ENCODE data around the gene PRKCA.
"Not testable (repeated sequence)": the region's sequence is repeated elsewhere in the genome, so short reads cannot be mapped to it uniquely, and the experiment has no call there.

Gene PRKCA

DNA sequence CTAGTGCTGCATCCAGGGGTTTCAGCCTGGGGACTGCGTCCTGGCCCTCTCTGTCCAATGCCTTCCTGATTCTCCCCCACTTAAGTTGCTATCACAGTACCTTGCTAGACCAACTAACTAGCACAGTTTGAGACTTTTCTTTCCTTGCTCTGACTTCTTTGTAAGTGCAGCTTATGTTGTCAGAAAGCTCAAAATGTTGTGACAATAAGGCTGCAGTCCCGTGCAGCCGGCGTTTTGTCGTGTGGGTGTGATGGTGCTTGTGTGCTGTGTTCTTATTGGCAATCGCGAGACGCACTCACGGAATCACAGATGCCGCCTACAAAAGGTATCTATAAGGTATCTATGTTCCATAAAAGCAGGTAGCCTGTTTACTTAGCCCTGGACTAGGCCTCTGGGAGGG is 132.8 kb downstream of the PRKCA start:
- DNase-seq (ENCODE audit: low read depth, low spot score): no peak

DNA sequence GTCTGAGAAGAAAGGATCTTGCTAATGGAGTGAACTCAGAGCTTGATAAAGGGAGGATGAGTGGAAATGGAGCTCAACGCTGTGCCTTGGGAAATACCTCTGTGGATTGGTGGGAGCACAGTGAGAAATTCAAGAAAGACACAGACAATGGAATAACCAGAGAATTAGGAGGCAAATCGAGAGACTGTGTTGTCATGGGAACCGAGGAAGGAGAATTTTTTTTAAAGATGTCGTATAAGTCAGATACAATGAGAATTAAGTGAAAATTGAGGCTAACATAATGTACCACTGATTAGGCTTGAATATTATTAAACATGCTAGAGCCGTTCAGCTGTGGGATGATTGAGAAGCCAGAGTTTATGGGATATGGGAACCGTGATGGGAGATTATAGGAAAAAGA is 134.2 kb downstream of the PRKCA start:
- DNase-seq (ENCODE audit: low read depth, low spot score): no peak

DNA sequence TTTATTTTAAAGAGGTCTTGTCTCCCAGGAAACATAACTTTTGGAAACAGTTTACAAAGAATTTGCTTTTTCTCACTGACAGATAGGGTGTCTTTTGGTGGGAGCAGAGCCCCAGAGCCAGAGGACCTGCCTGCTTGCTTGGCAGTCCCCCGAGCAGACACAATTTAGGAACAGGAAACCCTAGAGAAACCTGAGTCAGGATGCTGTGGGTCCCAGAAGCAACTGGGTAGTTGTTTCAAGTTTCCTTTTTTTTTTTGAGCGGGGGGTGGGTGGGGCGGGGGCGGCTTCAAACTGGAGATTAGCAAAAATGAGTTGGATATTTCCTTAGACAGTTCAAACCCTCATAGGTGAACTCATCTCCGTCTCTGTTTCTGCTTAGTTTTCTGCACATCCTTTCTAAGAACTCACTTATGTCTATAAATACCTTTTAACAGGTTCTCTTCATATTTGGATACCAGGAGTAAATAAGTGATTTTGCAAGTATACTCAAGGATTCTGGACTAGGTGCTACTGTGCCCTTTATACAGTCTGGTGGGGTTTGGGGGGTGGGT is 135.1 kb downstream of the PRKCA start:
- no peak for DNase-seq (ENCODE audit: low read depth, low spot score)

DNA sequence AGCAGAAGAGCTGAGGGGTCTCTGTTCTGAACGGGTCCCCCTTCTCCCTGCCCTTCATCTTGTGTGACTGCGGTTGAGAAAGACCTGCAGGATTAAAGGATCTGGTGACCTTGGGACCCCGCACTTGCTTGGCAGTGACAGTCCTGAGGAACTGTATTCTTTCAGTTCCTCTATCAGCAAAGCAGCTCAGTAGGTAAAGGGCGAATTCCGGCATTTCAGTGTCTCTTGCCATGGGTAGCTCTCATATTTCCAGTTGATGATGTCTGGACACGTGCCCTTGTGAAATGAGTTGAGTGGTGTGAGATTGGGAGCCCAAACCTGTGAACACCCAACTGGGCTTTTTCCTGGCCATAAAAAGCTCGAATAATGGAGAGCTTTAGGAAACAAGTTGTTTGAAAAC is 135.7 kb downstream of the PRKCA start:
- no peak for DNase-seq (ENCODE audit: low read depth, low spot score)

DNA sequence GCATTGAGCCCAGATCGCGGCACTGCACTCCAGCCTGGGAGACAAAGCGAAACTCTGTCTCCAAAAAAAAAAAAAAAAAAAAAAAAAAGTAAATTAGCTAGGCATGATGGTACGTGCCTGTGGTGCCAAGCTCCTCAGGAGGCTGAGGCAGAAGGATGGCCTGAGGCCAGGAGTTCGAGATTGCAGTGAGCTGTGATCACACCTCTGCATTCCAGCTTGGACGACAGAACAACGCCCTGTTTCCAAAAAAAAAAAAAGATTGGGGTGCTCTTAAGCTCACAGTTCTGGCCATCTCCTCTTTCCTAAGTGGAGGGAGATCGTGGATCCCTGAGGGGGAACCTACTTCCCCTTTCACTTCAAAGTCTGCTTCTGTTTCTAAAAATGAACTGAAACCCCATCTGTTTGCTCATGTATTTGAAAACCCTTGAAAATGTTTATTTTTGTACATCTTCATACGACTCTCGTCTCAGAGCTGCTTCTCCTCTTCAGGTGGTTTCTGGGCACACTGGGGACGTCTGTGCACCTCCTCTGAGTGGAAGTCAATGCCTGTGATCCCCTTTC is 138.8 kb downstream of the PRKCA start:
- DNase-seq (ENCODE audit: low read depth, low spot score): no peak

DNA sequence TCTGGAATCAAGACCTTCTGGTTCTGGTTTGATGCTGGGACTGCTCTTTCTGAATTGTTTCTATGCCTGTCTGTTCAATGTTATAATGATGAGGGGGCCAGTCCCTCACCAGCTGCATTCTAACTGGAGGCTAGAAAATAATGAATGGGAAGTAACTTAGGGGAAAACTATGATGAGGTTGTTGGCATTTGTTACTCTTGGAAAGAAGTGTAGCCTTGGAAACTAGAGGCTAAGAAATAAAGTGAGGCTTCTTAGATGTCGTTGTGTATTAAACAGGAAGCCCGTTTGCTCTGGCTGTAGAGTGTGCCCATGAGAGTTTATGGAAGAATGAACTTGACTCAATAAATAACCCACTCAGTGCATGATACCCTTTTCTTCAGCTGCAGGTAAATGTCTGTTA is 140.8 kb downstream of the PRKCA start:
- no peak for DNase-seq (ENCODE audit: low read depth, low spot score)

DNA sequence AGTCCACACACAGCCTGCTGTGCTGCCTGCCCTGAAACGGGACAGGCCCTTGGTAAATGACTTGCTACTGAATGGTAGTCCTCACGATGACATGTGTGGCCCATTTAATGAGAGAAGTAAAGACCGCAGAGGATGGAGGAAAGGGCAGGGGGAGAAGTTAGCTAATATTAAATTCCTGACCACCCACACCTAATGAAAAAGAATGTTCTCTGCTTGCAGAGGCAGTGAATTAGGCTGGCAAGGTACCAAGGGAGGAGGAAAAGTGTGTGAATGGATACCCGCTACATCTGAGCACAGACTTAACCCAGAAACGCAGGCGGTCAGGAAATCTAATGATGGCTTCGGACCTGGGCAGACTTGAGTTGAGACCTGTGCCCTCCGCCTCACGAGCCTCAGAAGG is 141.2 kb downstream of the PRKCA start:
- DNase-seq (ENCODE audit: low read depth, low spot score): no peak

DNA sequence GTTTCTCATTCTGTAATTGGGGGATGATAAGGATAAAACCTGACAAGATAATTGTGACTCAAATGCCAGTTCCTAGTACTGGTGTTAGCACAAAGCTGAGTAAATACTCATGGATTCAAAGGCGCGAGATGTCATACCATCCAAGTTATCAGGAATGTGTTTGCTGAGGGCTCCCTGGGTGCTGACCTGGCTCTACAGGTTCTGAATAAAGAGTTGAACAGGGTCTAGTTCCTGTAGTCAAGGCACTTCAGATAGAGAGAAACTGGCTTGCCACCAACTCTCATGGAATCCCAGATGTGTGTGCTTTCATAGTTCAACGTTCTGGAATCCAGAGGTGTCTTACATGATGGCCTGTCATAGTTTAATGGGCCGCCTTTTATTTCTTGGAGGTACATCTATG is 141.6 kb downstream of the PRKCA start:
- DNase-seq (ENCODE audit: low read depth, low spot score): no peak

DNA sequence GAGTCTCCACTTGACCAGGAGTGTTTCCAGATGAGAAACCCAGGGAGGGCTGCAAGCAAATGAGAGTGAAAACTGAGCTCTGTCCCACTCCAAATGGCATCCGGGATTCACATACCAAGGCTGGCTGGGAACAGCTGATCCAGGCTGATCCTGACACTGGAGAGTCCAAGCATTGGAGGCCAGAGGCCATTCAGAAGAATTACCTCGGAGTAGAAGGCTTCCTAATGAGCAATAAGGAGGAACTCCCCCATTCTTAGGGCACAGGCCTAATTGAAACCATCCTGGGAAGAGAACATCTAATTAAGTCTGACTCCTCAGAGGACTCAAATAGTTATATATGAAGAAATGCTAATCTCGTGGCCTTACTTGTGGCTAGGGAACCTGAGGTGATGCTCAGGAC is 142.8 kb downstream of the PRKCA start:
- no peak for DNase-seq (ENCODE audit: low read depth, low spot score)

DNA sequence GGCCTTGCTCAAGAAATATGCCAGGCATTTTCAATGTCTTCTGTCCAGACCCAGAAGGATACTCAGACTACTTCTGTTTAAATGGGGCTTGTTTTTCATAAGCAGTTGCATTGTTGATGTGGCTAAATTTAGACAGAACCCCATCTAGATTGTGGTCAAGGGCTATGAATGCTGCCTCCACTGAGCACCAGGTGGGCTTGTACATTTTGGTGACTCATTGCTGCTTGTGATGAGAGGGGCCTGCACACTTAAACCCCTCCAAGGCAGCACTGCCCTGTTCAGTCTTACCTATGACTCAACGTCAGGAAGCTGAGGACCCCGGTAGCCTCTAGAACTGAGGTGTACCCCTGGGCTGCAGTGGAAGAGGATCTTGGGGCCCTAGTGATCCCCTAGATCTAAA is 144.0 kb downstream of the PRKCA start:
- no peak for DNase-seq (ENCODE audit: low read depth, low spot score)

DNA sequence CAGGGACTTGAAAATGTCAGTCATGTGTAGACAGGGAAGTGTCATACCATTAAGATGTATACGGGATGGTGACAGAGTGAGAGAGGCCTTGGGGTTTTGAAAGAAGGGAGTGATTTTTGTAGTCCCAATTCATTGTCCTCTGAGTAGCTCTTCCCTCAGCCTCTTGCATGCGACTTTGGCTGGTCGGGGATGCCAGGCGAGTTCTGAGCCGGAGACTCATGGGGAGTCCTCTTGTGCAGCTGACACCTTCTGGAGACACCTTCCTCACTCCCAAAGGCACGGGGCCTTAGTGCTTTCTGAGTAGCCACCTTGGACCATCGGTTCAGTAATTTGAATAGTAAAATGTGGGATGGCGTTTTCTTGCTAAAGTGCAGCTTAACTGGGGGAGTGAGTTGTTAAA is 144.7 kb downstream of the PRKCA start:
- no peak for DNase-seq (ENCODE audit: low read depth, low spot score)

DNA sequence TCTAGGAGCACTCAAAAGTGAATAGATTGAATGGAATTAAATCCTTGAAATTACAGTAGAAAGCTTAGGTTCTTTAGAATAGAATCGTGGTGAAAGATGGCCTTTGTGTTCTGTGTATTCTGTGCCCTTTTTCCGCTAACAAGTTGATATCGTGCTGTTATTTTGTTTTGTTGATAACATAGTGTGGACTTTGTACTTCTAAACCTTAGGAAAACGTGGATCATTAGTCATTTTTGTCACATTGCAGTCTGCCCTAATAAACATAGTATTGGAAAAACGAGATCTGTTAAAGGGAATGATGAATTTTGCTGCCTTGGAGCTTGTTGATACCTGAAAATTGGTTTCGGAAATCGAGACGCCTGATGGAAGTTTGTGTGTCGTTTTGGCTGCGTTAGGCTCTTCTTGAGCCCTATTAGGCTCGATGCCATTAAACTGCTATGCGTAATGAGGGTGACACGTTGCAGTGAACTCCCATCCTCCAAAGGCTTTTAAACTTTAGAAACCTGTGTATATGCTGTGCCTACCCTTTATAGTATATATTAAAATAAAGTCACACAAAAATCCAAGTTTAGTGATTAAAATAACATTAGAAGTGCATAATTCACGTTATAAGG is 145.7 kb downstream of the PRKCA start:
- no peak for DNase-seq (ENCODE audit: low read depth, low spot score)

DNA sequence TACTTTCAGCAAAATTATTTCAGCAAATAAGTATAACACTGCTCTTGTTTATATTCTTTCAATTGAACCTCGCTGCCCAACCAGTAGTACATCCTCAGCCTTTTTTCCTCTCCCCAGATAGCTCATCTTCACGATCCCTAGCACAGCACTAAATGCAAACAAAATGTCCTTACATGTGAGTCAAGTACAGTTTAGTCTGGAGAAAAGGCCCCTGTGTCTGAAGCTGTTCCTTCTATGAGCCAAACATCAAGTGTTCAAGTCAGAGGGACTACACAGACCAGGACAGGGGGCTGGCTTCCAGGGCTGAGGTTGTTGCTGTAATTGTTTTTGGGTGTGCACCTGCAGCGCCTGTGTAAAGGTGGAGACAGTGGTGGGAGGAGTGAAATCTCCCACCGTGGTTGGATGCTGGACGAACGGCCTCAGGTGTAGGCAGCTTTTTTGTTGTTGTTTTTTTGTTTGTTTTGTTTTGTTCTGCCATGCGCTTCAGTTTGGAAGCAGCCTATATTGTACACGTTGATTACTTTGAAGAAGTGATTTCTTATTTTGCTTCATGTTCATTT is 147.1 kb downstream of the PRKCA start:
- DNase-seq (ENCODE audit: low read depth, low spot score): no peak

DNA sequence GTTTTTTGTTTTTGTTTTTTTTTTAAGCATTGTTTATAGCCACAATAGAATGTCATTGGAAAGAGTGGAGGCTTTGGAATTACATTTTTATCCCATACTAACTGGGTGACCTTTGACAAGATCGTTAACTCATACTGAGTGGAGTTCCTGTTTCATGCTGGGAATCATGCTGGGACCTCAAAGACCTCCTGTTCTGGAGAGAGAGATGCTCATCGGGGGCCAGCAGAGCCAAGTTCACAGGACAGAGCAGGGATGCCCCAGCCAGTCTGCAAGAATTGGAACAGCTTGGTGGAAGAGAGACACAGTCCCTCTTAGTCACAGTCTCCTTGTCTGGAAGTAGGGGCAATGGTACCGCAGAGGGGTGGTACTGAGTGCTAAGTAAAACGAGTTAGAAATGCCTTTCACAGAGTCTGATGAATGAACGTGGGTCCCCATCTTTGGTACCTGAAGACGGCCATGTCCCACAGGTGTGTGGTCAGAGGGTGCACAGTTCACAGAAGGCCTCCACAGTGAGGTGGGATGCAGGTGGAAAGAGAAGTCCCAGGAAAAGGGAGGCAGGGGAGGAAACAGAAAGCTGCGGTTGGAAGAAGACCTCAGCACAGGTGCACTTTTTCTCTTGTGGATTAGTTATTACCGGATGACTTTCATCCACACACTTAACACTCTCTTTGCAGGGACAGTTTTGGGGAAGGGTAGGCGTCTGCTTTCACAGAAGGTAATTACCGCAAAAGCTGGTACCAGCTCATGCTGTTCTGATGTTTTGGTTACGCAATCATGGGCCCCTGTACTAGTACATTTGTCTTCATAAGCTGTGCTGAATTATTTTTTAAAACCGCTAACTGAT is 147.8 kb downstream of the PRKCA start:
- no peak for DNase-seq (ENCODE audit: low read depth, low spot score)

DNA sequence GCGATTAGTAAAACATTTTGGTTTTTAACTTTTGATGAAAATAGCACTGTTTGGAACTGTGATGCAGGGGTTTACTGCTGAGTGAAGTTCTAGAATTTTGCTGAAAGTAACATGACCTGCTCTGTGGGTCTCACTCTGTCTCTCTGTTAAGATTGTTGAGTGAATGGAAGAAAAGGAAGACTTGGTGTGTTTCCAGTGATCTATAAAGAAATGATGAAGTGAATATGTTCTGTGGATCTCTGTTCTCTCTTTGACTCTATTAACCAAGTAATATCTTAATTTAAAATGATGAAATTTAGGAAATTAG is 148.4 kb downstream of the PRKCA start:
- DNase-seq (ENCODE audit: low read depth, low spot score): no peak

DNA sequence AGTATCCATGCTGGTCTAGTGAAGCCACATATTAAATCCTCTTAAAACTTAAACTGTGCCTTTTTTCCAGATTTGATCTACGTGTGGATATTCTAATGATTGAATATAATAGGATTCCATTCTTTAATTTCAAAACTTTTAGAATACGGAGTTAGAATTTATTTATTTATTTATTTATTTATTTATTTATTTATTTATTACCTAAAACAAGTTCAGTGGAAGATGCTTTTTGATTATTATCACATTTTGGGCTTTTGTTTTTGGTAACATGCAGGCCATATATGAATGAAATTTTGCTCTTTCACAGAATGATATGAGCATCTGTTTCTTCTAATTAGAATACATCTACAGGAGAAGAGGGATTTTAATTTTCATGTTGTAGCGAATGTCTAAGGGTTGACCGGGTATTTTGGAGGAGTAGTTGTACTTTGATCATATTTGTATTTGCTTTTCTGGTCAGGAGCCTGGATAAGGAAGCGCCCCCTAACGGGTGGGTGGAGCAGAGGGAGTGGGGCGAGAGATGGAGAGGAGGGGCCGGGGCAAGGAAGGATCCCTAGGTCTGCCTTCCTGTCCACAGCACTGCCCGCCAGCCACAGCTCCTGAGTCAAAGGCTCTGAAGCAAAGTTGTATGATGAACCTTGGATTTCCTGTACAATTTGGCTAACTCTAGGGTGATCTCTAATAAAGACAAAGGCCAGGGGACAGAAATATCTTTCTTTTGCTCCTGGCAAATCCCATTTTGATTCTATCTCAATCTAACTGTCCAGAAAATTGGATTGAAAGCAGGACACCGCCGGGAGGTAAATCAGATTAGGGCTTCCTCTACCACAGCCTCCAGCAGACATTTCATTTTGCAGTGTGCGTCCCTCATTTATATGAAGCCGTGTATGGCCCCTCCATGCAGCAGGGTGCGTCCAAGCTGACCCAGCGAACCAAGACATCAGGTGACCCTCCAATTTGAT is 149.1 kb downstream of the PRKCA start:
- no peak for DNase-seq (ENCODE audit: low read depth, low spot score)

DNA sequence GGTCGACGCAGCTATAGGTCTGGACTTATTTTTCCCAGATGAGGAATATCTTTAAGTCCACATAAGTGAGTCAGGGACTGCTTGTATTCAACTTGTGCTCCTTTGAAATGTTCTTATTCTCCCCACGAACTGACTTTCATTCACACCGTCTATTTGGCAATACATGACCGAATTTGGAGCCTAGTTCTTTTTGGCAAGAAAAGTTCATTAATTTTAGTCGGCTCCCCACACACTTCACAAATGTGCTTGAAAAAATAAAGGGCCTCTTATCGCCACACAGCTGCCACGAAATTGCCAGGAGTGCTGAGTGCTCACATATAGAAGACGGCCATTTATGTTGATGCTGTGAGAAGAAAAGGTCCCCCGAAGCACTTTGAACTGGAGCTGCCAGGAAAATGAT is 152.6 kb downstream of the PRKCA start:
- no peak for DNase-seq (ENCODE audit: low read depth, low spot score)

DNA sequence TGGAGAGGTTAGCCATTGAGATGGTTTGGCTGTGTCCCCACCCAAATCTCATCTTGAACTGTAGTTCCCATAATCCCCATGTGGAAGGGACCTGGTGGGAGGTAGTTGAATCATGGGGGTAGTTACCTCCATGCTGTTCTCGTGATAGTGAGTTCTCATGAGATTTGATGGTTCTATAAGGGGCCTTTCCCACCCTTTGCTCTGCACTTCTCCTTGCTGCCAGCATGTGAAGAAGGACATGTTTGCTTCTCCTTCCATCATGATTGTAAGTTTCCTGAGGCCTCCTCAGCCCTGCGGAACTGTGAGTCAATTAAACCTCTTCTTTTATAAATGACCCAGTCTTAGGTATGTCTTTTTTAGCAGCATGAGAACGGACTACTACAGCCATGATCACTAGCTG is 155.1 kb downstream of the PRKCA start:
- not testable (repeated sequence) for DNase-seq (ENCODE audit: low read depth, low spot score)

DNA sequence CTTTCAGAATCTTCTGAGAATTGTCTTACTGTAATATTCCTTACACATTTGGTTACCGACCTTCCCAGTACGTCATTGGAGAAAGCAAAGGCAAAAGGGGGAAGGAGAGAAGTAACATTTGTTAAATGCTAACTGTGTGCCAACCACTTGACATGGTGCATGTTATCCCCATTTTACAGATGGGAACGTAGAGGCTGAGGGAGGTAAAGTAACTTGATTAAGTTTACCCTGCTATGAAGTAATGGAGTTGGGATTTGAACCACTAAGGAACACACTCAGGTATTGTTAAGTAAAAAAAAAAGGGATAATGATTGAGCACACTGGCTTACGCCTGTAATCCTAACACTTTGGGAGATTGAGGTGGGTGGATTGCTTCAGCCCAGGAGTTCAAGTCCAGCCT is 156.4 kb downstream of the PRKCA start:
- DNase-seq (ENCODE audit: low read depth, low spot score): no peak

DNA sequence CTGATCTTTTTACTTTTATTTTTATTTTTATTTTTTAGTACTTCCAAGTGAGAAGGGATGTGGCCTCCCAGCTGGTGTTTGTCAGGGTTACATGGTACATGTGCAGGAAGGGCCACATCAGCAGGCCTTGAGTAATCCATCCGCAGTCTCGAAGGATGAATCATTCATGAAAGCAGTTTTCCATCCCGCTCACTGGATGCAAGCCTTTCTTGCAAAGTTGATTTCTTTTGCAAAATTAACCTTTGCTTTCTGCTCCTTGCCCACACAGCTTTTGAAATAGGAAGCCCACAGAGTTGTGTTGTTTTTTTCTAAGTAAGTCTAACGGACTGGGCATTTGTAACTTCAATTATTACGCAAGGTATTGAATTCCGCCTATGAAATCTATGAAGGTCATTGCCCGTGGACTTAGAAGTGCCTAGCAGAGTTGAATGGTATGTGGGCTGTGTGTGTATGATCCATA is 157.4 kb downstream of the PRKCA start:
- DNase-seq (ENCODE audit: low read depth, low spot score): no peak

DNA sequence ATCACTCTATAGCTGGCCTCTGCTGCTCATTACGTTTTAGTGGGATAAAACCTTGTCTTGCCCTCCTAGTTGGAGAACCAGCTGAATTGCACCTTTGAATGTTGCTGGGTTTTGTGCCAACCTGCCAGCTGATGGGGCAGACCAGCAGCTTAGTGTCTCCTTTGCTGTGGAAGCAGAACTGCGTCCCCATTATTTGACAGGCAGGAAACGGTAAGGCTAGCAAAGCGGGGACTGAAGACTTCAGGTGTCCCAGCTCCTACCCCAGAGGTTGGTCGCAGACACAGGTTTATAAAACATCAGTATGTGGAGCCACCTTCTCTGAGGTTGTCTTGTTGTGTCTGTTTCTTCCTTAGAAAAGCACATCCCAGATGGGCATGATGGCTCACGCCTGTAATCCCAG is 158.1 kb downstream of the PRKCA start:
- no peak for DNase-seq (ENCODE audit: low read depth, low spot score)
